Common myeloid progenitor, CD34-positive (primary cell): ENCODE measurements around the gene GJB2.

Experiments
- CTCF ChIA-PET: fragments of 350-600 bp; sonication (Branson Sonifier 250); formaldehyde crosslinking; loops from one replicate; lab custom pipeline; 2021; ENCODE audit warnings: antibody characterized with exemption; lab: Charles Lee
- POLR2A ChIA-PET: fragments of 350-600 bp; sonication (Branson Sonifier 250); formaldehyde crosslinking; loops from one replicate; lab custom pipeline; 2021; ENCODE audit warnings: antibody characterized with exemption; lab: Charles Lee
- DNase-seq, 3 donors: peaks; one replicate each; pipeline versions ENCODE4 v3.0.0 to v3.0.0-alpha.2; 2013
- H3K27ac ChIP-seq, 2 experiments: 1 replicate in 1 of 2; 2 replicates in 1 of 2; pipeline ENCODE4 v1.7.0; 2013; ENCODE audit warnings: inconsistent platforms in 2 of 2, low read length in 2 of 2, mild to moderate bottlenecking in 2 of 2, low read depth in 1 of 2, moderate library complexity in 1 of 2; ENCODE audit not compliant: severe bottlenecking in 2 of 2, insufficient read depth in 1 of 2, poor library complexity in 1 of 2
- H3K27me3 ChIP-seq, 5 experiments: replicated peaks in 2 of 5; 1 replicate in 3 of 5; 2 replicates in 2 of 5; pipeline versions ENCODE4 v1.6.1 to v1.7.0; 2013; ENCODE audit warnings: low read length in 4 of 5, mild to moderate bottlenecking in 2 of 5, moderate library complexity in 2 of 5, inconsistent platforms in 1 of 5; ENCODE audit not compliant: insufficient read depth in 5 of 5, control insufficient read depth in 4 of 5
- H3K36me3 ChIP-seq, 4 experiments: 1 replicate in 2 of 4; 2 replicates in 2 of 4; pipeline versions ENCODE4 v1.6.1 to v1.7.0; 2013; ENCODE audit warnings: low read length in 3 of 4, control low read depth in 1 of 4, mild to moderate bottlenecking in 1 of 4; ENCODE audit not compliant: control insufficient read depth in 4 of 4, insufficient read depth in 4 of 4
- H3K4me1 ChIP-seq, 4 experiments: 1 replicate in 3 of 4; 2 replicates in 1 of 4; pipeline versions ENCODE4 v1.6.1 to v1.7.1; 2013; ENCODE audit warnings: low read length in 3 of 4, mild to moderate bottlenecking in 3 of 4, control low read depth in 1 of 4, inconsistent platforms in 1 of 4, moderate library complexity in 1 of 4; ENCODE audit not compliant: control insufficient read depth in 4 of 4, insufficient read depth in 4 of 4; ENCODE audit errors: control extremely low read depth in 1 of 4
- H3K4me3 ChIP-seq, 7 experiments: 1 replicate in 4 of 7; 2 replicates in 3 of 7; pipeline versions ENCODE4 v1.5.1 to v1.7.0; 2013; ENCODE audit warnings: mild to moderate bottlenecking in 7 of 7, low read length in 6 of 7, moderate library complexity in 6 of 7, inconsistent platforms in 2 of 7, low read depth in 2 of 7, control low read depth in 1 of 7; ENCODE audit not compliant: insufficient read depth in 4 of 7, control insufficient read depth in 1 of 7; ENCODE audit errors: extremely low read depth in 1 of 7
- H3K9me3 ChIP-seq, 5 experiments: 1 replicate in 4 of 5; 2 replicates in 1 of 5; pipeline versions ENCODE4 v1.6.1 to v1.7.1; 2013; ENCODE audit warnings: low read length in 4 of 5, mild to moderate bottlenecking in 2 of 5, inconsistent platforms in 1 of 5, low read depth in 1 of 5, moderate library complexity in 1 of 5; ENCODE audit not compliant: control insufficient read depth in 4 of 5, insufficient read depth in 2 of 5; ENCODE audit errors: control extremely low read depth in 1 of 5
- WGBS: methylation state at CpG from one replicate; pipeline ENCODE4 v1.1.5; 2013; ENCODE audit not compliant: insufficient coverage; 5-methylcytosine and 5-hydroxymethylcytosine counted together

GJB2 gene

DNA sequence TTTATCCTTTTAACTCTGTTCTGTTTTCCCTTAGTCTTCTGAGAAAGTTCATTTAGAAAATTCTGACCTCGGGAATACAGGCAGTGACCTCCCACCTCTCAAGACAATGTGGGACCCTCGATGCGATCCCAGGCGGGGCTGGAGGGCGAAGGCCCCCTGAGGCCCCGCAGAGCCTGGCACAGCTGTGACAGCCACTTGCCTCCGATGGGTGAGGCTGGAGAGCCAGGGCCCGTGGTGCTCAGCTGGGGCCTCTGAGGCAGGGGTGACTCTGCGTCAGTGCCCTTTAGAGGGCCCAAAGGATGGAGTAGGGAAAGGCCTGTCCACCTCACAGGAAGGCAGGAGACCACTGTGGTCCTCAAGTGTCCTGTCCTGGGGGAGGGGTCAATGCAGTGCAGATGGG lies 42.2 kb downstream of the GJB2 start:
- no peaks in the 10 kb centered on the region for H3K4me1 ChIP-seq
- ChIA-PET POLR2A (no interaction called here), CTCF (interaction anchor here (0.9 kb wide), 1 partner anchor 15 kb away, joined by 3 read pairs; no protein-coding TSS in a partner anchor)
- H3K27me3 ChIP-seq, result peaks cover 4 to 34% (median 27%) of the 10 kb centered on the region in 5 experiments
- 97% methylated on average over 9 of the region's 9 CpGs for WGBS
- no peak overlapping the region for H3K4me3 ChIP-seq
- H3K9me3 ChIP-seq, result peaks cover 0 to 3% (median 0%) of the 10 kb centered on the region in 5 experiments
- DNase-seq, result no peak
- H3K36me3 ChIP-seq, result no peaks in the 10 kb centered on the region
- no peak overlapping the region for H3K27ac ChIP-seq

DNA sequence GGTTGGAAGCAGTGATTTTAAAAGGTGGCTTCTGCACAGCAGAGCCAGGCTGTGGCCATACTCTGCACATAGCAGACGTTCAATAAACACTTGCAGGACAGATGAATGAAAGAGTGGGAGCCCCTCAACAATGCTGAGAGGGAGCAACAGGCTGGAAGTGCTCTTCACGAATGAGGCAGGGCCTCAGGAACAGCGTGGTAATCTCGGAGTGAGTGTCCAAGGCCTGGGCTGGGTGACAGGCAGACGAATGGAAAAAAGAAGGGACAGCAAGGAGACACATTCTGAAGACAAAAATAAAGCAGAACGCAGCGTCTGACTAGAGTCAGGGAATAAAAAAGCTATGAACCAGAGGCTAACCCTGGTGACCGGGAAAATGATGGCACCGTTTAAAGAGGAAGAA lies 43.0 kb downstream of the GJB2 start:
- DNase-seq, result no peak
- ChIA-PET CTCF (interaction anchor here (0.9 kb wide), 2 partner anchors 12 to 14 kb away, joined by 3 to 4 read pairs; no protein-coding TSS in a partner anchor), POLR2A (no interaction called here)
- Histone ChIP-seq H3K27ac (no peak overlapping the region), H3K9me3 (peaks cover 0 to 3% (median 0%) of the 10 kb centered on the region in 5 experiments), H3K36me3 (no peaks in the 10 kb centered on the region), H3K4me1 (no peaks in the 10 kb centered on the region), H3K4me3 (no peak overlapping the region), H3K27me3 (peaks cover 2 to 34% (median 26%) of the 10 kb centered on the region in 5 experiments)
- 92% methylated on average over 9 of the region's 9 CpGs for WGBS

DNA sequence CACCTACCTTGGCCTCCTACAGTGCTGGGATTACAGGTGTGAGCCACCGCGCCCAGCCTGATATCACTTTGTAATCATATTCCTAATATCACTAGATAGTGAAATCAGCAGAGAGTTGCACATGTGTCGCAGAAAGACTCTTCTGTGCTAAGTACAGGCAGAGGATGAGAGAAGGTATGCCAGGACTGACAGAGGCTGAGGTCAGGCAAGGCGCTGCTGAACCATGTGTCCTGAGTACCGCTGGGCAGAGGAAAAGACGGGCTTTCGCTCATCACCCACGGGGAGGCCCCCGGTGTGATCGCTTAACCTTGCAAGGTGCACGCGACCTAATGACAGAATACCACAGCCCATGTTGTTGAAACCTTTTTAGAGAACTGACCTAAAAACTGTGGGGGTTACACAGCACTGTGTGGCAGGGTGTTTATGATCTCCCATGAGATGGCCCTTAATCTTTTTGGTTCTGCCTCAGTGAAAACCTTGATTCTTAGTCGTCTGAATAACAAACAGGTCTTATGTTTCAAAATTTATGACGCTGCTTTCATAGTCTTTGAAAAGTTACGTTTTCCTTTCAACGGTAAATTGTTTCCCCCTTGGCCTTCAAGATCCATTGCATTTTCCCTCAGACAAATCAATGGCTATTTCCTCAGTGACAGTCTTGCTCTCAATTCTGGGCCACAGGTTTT lies 44.1 kb downstream of the GJB2 start:
- peaks cover 0 to 3% (median 0%) of the 10 kb centered on the region in 5 experiments for H3K9me3 ChIP-seq
- POLR2A ChIA-PET, result no interaction called here
- H3K4me3 ChIP-seq, result no peak overlapping the region
- peaks cover 2 to 39% (median 30%) of the 10 kb centered on the region in 5 experiments for H3K27me3 ChIP-seq
- DNase-seq, result no peak
- WGBS, result 96% methylated on average over 14 of the region's 16 CpGs
- H3K27ac ChIP-seq, result no peak overlapping the region
- no peaks in the 10 kb centered on the region for H3K4me1 ChIP-seq
- CTCF ChIA-PET, result no interaction called here
- no peaks in the 10 kb centered on the region for H3K36me3 ChIP-seq

DNA sequence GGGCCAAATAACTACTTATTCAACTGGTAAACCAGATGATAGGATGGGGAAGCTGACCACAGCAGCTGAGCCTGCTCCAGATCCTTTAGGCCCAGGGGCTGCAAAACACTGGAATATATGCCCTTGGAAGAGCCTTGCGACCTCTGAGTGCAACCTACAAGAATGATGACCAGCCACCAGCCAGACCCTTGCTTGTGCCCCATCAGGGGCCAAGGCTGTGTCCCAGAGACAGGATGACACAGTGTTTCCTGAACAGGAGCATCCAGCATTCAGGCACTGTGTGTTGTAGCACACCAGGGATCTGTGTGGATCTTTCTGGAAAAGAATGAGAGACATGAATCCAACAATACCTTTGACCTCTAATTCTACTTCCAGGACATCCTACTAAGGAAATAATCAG lies 46.4 kb downstream of the GJB2 start:
- POLR2A ChIA-PET, result no interaction called here

DNA sequence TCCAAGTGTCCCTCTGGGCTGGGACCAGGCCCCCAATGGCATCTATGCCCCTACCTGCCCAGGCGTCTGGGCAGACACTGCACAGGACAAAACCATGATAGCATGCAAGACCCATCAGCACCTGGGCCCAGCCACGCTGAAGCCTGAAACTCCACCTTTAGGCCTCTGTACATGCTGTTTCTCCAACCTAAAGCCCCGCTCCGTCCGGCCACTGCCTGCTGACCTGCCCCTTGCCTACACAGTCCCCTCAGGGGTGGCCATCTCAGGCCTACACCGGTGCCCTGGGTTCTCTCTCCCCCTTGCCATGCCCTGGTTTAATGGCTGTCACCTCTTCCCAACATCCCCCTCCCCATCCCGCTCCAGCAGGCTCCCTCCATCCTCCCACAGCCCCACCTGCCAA lies 47.2 kb downstream of the GJB2 start:
- ChIA-PET POLR2A (no interaction called here), CTCF (interaction anchor here (1.4 kb wide), 1 partner anchor 18 kb away, joined by 3 read pairs; no protein-coding TSS in a partner anchor)
- H3K4me1 ChIP-seq, result peaks cover 0 to 11% (median 5%) of the 10 kb centered on the region in 4 experiments
- no peaks in the 10 kb centered on the region for H3K36me3 ChIP-seq
- no peak for DNase-seq
- H3K27ac ChIP-seq, result no peak overlapping the region
- no peak overlapping the region for H3K4me3 ChIP-seq
- H3K9me3 ChIP-seq, result no peaks in the 10 kb centered on the region
- 98% methylated on average over 7 of the region's 7 CpGs for WGBS
- H3K27me3 ChIP-seq, result peaks cover 2 to 66% (median 42%) of the 10 kb centered on the region in 5 experiments

More for the DNA sequence above, 46.4 kb downstream of the GJB2 start:
- no peaks in the 10 kb centered on the region for H3K9me3 ChIP-seq
- H3K36me3 ChIP-seq, result no peaks in the 10 kb centered on the region
- peaks cover 2 to 59% (median 42%) of the 10 kb centered on the region in 5 experiments for H3K27me3 ChIP-seq
- no peak for DNase-seq
- H3K27ac ChIP-seq, result no peak overlapping the region
- CTCF ChIA-PET, result interaction anchor here (1.4 to 1.9 kb wide), 2 partner anchors 19 to 49 kb away, joined by 3 to 6 read pairs; no protein-coding TSS in a partner anchor
- 100% methylated on average over 1 of the region's 1 CpG for WGBS
- peaks cover 0 to 11% (median 5%) of the 10 kb centered on the region in 4 experiments for H3K4me1 ChIP-seq
- H3K4me3 ChIP-seq, result no peak overlapping the region

DNA sequence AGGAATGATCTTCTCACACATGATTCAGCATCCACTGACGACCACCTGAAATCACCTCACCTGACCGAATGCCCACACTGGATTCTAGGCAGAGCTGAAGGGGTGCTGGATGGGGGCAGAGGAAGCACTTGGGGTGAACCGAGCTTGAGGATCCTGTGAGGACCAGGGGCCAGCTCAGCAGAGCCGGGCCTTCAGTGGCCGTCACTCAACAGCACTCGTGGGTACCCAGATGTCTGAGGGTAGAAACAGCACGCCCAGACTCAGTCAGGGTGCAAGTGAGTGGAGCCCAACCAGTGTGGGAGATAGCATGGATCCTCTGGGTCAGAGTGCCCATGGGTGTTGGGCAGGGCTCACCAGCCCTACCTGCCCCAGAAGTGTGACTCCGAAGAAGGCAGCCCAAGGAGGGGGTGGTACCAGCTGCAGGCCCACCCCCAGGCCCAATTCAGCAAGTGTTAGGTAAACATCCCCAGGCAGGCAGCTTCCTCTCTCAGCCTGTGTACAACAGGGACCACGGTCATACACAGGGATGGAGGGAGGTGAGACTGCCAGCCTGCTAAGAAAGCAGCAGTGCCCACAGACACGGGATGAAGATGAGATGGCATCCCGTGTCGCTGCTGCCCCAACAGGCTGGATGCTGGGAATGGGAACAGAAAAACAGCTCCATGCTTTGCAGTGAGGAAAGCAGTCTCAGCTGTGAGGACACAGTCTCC lies 48.4 kb downstream of the GJB2 start:
- peaks cover 5 to 70% (median 46%) of the 10 kb centered on the region in 5 experiments for H3K27me3 ChIP-seq
- CTCF ChIA-PET, result interaction anchor here (1.1 to 1.6 kb wide), 3 partner anchors 10 to 16 kb away, joined by 3 to 4 read pairs (median 4); no protein-coding TSS in a partner anchor

More for the DNA sequence above, 48.4 kb downstream of the GJB2 start:
- no peak overlapping the region for H3K27ac ChIP-seq
- no peaks in the 10 kb centered on the region for H3K36me3 ChIP-seq
- peaks cover 0 to 11% (median 5%) of the 10 kb centered on the region in 4 experiments for H3K4me1 ChIP-seq
- no peaks in the 10 kb centered on the region for H3K9me3 ChIP-seq
- POLR2A ChIA-PET, result no interaction called here
- WGBS, result 89% methylated on average over 12 of the region's 12 CpGs
- no peak overlapping the region for H3K4me3 ChIP-seq
- DNase-seq, result no peak
